WTC11 (cell line): ENCODE results near the gene ELP5. TPM values are rescaled to one million over a fixed set of nuclear protein-coding genes. Genes with fewer than 3 reads are reported as not detected.

Experiments
- ATAC-seq: fragments of 200-7000 bp; cut with Tn5 transposase; 2 replicates; pipeline ENCODE4 v1.10.0; 2021; ENCODE audit warnings: mild to moderate bottlenecking, moderate library complexity
- CTCF ChIA-PET: fragments of 300-600 bp; sonication (Branson Sonifier 250); formaldehyde crosslinking; loops from one replicate; lab custom pipeline; 2021; ENCODE audit warnings: antibody characterized with exemption; lab: Charles Lee
- POLR2A ChIA-PET: fragments of 350-600 bp; sonication (Branson Sonifier 250); formaldehyde crosslinking; loops from one replicate; lab custom pipeline; 2021; ENCODE audit warnings: antibody characterized with exemption; lab: Charles Lee
- DNase-seq: peaks from one replicate; pipeline ENCODE4 v3.0.0; 2021; ENCODE audit warnings: low spot score
- H3K27ac Mint-ChIP-seq: 2 replicates; pipeline ENCODE4 v1.8.0; 2021; ENCODE audit warnings: mixed read lengths
- H3K27me3 Mint-ChIP-seq: 2 replicates; pipeline ENCODE4 v1.8.0; 2021; ENCODE audit warnings: low read depth, mild to moderate bottlenecking, moderate library complexity, mixed read lengths
- H3K36me3 Mint-ChIP-seq: 2 replicates; pipeline ENCODE4 v1.8.0; 2021; ENCODE audit warnings: mixed read lengths
- H3K4me1 Mint-ChIP-seq: 2 replicates; pipeline ENCODE4 v1.8.0; 2022; ENCODE audit warnings: mixed read lengths
- H3K4me3 Mint-ChIP-seq: 2 replicates; pipeline ENCODE4 v1.8.0; 2021; ENCODE audit warnings: mild to moderate bottlenecking, moderate library complexity, mixed read lengths
- H3K9me3 Mint-ChIP-seq: 2 replicates; pipeline ENCODE4 v1.8.0; 2021; ENCODE audit warnings: mixed read lengths
- ELF4 ChIP-seq: sonication (generic); formaldehyde crosslinking; IDR thresholded peaks from 2 replicates; pipeline ENCODE4 v1.8.1; 2022; ENCODE audit warnings: low read depth, mild to moderate bottlenecking, moderate library complexity, missing genetic modification reagents
- ETV6 ChIP-seq: sonication (generic); formaldehyde crosslinking; IDR thresholded peaks from 2 replicates; pipeline ENCODE4 v1.8.1; 2022; ENCODE audit warnings: mild to moderate bottlenecking, missing genetic modification reagents
- GTF2I ChIP-seq: fragments of 250-450 bp; sonication (Bioruptor Pico); conservative IDR thresholded peaks from 2 replicates; pipeline ENCODE4 v1.4.0; 2021; ENCODE audit warnings: mild to moderate bottlenecking
- JAZF1 ChIP-seq: fragments of 250-450 bp; sonication (Bioruptor Pico); IDR thresholded peaks from 2 replicates; pipeline ENCODE4 v1.9.0; 2021; ENCODE audit warnings: moderate library complexity, mild to moderate bottlenecking, inconsistent platforms
- MXD4 ChIP-seq: fragments of 250-450 bp; sonication (Bioruptor Pico); IDR thresholded peaks from 2 replicates; pipeline ENCODE4 v1.8.0; 2021; ENCODE audit warnings: mild to moderate bottlenecking, moderate library complexity, borderline replicate concordance
- MYBL2 ChIP-seq: sonication (generic); formaldehyde crosslinking; IDR thresholded peaks from 2 replicates; pipeline ENCODE4 v1.8.1; 2023; ENCODE audit warnings: mild to moderate bottlenecking, moderate library complexity, missing genetic modification reagents
- NFATC4 ChIP-seq: fragments of 250-450 bp; sonication (Bioruptor Pico); IDR thresholded peaks from 2 replicates; pipeline ENCODE4 v1.9.0; 2021; ENCODE audit warnings: mild to moderate bottlenecking
- SMAD4 ChIP-seq: sonication (generic); formaldehyde crosslinking; IDR thresholded peaks from 2 replicates; pipeline ENCODE4 v1.8.0; 2022; ENCODE audit warnings: mild to moderate bottlenecking, missing genetic modification reagents
- SP1 ChIP-seq: sonication (generic); formaldehyde crosslinking; conservative IDR thresholded peaks from 2 replicates; pipeline ENCODE4 v1.8.1; 2022; ENCODE audit warnings: missing genetic modification reagents
- ZNF232 ChIP-seq: sonication (generic); formaldehyde crosslinking; IDR thresholded peaks from 2 replicates; pipeline ENCODE4 v1.8.0; 2022; ENCODE audit warnings: mild to moderate bottlenecking, missing genetic modification reagents
- total RNA-seq: library from RNA; stranded (reverse); gene quantifications from 3 replicates; pipeline ENCODE4 v1.2.3, GENCODE V29; 2021
- TF ChIP-seq, protein P1 (sequence below): sonication (generic); formaldehyde crosslinking; IDR thresholded peaks from 2 replicates; pipeline ENCODE4 v1.8.0; 2022; ENCODE audit warnings: mild to moderate bottlenecking, missing genetic modification reagents
- TF ChIP-seq, protein P2 (sequence below): sonication (generic); formaldehyde crosslinking; IDR thresholded peaks from 2 replicates; pipeline ENCODE4 v1.8.1; 2022; ENCODE audit warnings: low read depth, mild to moderate bottlenecking, moderate library complexity, missing genetic modification reagents, borderline replicate concordance
- TF ChIP-seq, protein P3 (sequence below): sonication (generic); formaldehyde crosslinking; IDR thresholded peaks from 2 replicates; pipeline ENCODE4 v1.8.1; 2023; ENCODE audit warnings: mild to moderate bottlenecking, missing genetic modification reagents, borderline replicate concordance
- TF ChIP-seq, protein P4 (sequence below): fragments of 250-450 bp; sonication (Bioruptor Pico); IDR thresholded peaks from 2 replicates; pipeline ENCODE4 v1.9.0; 2021; ENCODE audit warnings: mild to moderate bottlenecking
- TF ChIP-seq, protein P5 (sequence below): sonication (generic); formaldehyde crosslinking; IDR thresholded peaks from 2 replicates; pipeline ENCODE4 v1.8.0; 2022; ENCODE audit warnings: mild to moderate bottlenecking, missing genetic modification reagents
- TF ChIP-seq, protein P6 (sequence below): sonication (generic); formaldehyde crosslinking; IDR thresholded peaks from 2 replicates; pipeline ENCODE4 v1.8.1; 2023; ENCODE audit warnings: mild to moderate bottlenecking, missing genetic modification reagents, moderate library complexity
- TF ChIP-seq, protein P7 (sequence below): sonication (generic); formaldehyde crosslinking; IDR thresholded peaks from 2 replicates; pipeline ENCODE4 v1.8.0; 2023; ENCODE audit warnings: missing genetic modification reagents, mild to moderate bottlenecking, borderline replicate concordance
- TF ChIP-seq, protein P8 (sequence below): sonication (generic); formaldehyde crosslinking; IDR thresholded peaks from 2 replicates; pipeline ENCODE4 v1.8.1; 2023; ENCODE audit warnings: mild to moderate bottlenecking, missing genetic modification reagents

The ELP5 gene
- total RNA-seq, 1 experiment from 2014 or later, result 101 TPM

DNA sequence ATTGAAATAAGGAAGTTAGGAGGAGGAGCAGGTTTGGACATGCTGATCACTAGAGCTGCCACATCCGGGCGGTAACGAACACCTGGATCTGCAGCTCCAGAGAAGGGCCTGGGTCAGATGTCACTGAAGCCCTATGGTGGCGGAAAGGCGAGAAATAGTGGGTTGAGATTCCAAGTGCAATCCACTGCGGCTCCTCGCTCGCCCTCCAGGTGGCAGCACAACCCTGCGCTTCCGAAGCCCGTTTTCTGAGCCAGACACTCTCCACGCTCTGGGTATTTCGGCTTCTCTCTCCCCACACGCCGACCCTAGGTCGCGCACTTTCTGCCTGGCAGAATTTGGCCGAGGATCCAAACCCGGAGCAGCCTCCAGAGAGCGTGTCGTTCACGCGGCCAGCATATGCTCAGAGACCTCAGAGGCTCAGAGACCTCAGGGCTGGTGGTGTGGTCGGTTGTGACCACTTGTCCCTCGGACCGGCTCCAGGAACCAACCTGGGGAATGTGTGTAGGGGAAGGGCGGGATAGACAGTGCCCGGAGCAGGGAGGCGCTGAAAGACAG is 28.6 kb downstream of the ELP5 start (continued):
- no peak for TF ChIP-seq NFATC4 (CRISPR knock-in tag)
- peak; percentile 65 for TF ChIP-seq MYBL2
- peak; percentile 87 for TF ChIP-seq ETV6 (CRISPR knock-in tag)
- TF ChIP-seq, protein P1, sequence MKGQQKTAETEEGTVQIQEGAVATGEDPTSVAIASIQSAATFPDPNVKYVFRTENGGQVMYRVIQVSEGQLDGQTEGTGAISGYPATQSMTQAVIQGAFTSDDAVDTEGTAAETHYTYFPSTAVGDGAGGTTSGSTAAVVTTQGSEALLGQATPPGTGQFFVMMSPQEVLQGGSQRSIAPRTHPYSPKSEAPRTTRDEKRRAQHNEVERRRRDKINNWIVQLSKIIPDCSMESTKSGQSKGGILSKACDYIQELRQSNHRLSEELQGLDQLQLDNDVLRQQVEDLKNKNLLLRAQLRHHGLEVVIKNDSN (CRISPR knock-in tag), result no peak
- TF ChIP-seq, protein P2, sequence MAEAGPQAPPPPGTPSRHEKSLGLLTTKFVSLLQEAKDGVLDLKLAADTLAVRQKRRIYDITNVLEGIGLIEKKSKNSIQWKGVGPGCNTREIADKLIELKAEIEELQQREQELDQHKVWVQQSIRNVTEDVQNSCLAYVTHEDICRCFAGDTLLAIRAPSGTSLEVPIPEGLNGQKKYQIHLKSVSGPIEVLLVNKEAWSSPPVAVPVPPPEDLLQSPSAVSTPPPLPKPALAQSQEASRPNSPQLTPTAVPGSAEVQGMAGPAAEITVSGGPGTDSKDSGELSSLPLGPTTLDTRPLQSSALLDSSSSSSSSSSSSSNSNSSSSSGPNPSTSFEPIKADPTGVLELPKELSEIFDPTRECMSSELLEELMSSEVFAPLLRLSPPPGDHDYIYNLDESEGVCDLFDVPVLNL (CRISPR knock-in tag), result no peak
- TF ChIP-seq, protein P3, sequence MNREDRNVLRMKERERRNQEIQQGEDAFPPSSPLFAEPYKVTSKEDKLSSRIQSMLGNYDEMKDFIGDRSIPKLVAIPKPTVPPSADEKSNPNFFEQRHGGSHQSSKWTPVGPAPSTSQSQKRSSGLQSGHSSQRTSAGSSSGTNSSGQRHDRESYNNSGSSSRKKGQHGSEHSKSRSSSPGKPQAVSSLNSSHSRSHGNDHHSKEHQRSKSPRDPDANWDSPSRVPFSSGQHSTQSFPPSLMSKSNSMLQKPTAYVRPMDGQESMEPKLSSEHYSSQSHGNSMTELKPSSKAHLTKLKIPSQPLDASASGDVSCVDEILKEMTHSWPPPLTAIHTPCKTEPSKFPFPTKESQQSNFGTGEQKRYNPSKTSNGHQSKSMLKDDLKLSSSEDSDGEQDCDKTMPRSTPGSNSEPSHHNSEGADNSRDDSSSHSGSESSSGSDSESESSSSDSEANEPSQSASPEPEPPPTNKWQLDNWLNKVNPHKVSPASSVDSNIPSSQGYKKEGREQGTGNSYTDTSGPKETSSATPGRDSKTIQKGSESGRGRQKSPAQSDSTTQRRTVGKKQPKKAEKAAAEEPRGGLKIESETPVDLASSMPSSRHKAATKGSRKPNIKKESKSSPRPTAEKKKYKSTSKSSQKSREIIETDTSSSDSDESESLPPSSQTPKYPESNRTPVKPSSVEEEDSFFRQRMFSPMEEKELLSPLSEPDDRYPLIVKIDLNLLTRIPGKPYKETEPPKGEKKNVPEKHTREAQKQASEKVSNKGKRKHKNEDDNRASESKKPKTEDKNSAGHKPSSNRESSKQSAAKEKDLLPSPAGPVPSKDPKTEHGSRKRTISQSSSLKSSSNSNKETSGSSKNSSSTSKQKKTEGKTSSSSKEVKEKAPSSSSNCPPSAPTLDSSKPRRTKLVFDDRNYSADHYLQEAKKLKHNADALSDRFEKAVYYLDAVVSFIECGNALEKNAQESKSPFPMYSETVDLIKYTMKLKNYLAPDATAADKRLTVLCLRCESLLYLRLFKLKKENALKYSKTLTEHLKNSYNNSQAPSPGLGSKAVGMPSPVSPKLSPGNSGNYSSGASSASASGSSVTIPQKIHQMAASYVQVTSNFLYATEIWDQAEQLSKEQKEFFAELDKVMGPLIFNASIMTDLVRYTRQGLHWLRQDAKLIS (CRISPR knock-in tag), result peak; percentile 60; the same call in 1 of the 2 replicates
- TF ChIP-seq, protein P4, sequence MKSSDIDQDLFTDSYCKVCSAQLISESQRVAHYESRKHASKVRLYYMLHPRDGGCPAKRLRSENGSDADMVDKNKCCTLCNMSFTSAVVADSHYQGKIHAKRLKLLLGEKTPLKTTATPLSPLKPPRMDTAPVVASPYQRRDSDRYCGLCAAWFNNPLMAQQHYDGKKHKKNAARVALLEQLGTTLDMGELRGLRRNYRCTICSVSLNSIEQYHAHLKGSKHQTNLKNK (CRISPR knock-in tag), result no peak
- no peak for TF ChIP-seq SMAD4

DNA sequence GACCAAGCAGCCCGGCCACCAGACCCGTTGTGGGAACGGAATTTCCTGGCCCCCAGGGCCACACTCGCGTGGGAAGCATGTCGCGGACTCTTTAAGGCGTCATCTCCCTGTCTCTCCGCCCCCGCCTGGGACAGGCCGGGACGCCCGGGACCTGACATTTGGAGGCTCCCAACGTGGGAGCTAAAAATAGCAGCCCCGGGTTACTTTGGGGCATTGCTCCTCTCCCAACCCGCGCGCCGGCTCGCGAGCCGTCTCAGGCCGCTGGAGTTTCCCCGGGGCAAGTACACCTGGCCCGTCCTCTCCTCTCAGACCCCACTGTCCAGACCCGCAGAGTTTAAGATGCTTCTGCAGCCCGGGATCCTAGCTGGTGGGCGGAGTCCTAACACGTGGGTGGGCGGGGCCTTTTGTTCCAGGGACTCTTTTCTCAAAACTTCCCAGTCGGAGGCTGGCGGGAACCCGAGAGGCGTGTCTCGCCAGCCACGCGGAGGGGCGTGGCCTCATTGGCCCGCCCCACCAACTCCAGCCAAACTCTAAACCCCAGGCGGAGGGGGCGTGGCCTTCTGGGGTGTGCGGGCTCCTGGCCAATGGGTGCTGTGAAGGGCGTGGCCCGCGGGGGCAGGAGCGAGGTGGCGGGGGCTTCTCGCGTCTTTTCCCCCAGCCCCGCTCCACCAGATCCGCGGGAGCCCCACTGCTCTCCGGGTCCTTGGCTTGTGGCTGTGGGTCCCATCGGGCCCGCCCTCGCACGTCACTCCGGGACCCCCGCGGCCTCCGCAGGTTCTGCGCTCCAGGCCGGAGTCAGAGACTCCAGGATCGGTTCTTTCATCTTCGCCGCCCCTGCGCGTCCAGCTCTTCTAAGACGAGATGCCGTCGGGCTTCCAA is 29.3 kb downstream of the ELP5 start, which contains the start of gene SLC2A4:
Gene SLC2A4 (plus strand): TSS at position 645 of the 879 bp plus-strand sequence. CDS start 217 bp downstream, at position 862.
- H3K27me3 Mint-ChIP-seq, result peaks cover 21% of the 10 kb centered on the region
- ATAC-seq (peak; percentile 74), DNase-seq (peak; percentile 98)
- no peaks in the 10 kb centered on the region for H3K9me3 Mint-ChIP-seq
- peaks cover 20% of the 10 kb centered on the region for H3K4me1 Mint-ChIP-seq
- no peaks in the 10 kb centered on the region for H3K36me3 Mint-ChIP-seq
- H3K27ac Mint-ChIP-seq, result peak within 1 kb of the TSS; percentile 26
- H3K4me3 Mint-ChIP-seq, result peak within 1 kb of the TSS; percentile 82
- POLR2A ChIA-PET, result interaction anchor here (0.7 to 1.7 kb wide), 9 partner anchors 13 to 267 kb away, joined by 3 to 8 read pairs (median 4); partner anchors contain the start of gene GABARAP
- CTCF ChIA-PET, result interaction anchor here (0.7 to 7.0 kb wide), 31 partner anchors 10 to 422 kb away, joined by 3 to 119 read pairs (median 7); partner anchors contain the start of genes ACADVL, ACAP1, DLG4 and GABARAP
- TF ChIP-seq SP1 (peak; percentile 76), ELF4 (CRISPR knock-in tag) (0 out of 2 replicates have a peak, but pooled peaks have one; percentile 55), NFATC4 (CRISPR knock-in tag) (no peak), JAZF1 (CRISPR knock-in tag) (no peak), ZNF232 (0 out of 2 replicates have a peak, but pooled peaks have one; percentile 16), MXD4 (CRISPR knock-in tag) (no peak), GTF2I (CRISPR knock-in tag) (no peak), ETV6 (CRISPR knock-in tag) (peak; percentile 44; the same call in 1 of the 2 replicates)
- TF ChIP-seq, protein P5, sequence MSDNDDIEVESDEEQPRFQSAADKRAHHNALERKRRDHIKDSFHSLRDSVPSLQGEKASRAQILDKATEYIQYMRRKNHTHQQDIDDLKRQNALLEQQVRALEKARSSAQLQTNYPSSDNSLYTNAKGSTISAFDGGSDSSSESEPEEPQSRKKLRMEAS (CRISPR knock-in tag), result peak; percentile 6; the same call in 1 of the 2 replicates
- TF ChIP-seq, protein P6, sequence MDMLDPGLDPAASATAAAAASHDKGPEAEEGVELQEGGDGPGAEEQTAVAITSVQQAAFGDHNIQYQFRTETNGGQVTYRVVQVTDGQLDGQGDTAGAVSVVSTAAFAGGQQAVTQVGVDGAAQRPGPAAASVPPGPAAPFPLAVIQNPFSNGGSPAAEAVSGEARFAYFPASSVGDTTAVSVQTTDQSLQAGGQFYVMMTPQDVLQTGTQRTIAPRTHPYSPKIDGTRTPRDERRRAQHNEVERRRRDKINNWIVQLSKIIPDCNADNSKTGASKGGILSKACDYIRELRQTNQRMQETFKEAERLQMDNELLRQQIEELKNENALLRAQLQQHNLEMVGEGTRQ (CRISPR knock-in tag), result peak; percentile 67
- TF ChIP-seq, protein P7, sequence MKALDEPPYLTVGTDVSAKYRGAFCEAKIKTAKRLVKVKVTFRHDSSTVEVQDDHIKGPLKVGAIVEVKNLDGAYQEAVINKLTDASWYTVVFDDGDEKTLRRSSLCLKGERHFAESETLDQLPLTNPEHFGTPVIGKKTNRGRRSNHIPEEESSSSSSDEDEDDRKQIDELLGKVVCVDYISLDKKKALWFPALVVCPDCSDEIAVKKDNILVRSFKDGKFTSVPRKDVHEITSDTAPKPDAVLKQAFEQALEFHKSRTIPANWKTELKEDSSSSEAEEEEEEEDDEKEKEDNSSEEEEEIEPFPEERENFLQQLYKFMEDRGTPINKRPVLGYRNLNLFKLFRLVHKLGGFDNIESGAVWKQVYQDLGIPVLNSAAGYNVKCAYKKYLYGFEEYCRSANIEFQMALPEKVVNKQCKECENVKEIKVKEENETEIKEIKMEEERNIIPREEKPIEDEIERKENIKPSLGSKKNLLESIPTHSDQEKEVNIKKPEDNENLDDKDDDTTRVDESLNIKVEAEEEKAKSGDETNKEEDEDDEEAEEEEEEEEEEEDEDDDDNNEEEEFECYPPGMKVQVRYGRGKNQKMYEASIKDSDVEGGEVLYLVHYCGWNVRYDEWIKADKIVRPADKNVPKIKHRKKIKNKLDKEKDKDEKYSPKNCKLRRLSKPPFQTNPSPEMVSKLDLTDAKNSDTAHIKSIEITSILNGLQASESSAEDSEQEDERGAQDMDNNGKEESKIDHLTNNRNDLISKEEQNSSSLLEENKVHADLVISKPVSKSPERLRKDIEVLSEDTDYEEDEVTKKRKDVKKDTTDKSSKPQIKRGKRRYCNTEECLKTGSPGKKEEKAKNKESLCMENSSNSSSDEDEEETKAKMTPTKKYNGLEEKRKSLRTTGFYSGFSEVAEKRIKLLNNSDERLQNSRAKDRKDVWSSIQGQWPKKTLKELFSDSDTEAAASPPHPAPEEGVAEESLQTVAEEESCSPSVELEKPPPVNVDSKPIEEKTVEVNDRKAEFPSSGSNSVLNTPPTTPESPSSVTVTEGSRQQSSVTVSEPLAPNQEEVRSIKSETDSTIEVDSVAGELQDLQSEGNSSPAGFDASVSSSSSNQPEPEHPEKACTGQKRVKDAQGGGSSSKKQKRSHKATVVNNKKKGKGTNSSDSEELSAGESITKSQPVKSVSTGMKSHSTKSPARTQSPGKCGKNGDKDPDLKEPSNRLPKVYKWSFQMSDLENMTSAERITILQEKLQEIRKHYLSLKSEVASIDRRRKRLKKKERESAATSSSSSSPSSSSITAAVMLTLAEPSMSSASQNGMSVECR, result 0 out of 2 replicates have a peak, but pooled peaks have one; percentile 7
- TF ChIP-seq, protein P8, sequence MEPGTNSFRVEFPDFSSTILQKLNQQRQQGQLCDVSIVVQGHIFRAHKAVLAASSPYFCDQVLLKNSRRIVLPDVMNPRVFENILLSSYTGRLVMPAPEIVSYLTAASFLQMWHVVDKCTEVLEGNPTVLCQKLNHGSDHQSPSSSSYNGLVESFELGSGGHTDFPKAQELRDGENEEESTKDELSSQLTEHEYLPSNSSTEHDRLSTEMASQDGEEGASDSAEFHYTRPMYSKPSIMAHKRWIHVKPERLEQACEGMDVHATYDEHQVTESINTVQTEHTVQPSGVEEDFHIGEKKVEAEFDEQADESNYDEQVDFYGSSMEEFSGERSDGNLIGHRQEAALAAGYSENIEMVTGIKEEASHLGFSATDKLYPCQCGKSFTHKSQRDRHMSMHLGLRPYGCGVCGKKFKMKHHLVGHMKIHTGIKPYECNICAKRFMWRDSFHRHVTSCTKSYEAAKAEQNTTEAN (CRISPR knock-in tag), result no peak
